Neural progenitor cell (in vitro differentiated cells): Measurements from ENCODE around the gene ACBD3. TPM values are rescaled to one million over a fixed set of nuclear protein-coding genes. Genes with fewer than 3 reads are reported as not detected.

ENCODE experiments used
- DNase-seq: peaks from one replicate; pipeline ENCODE4 v3.0.0-alpha.2; 2016; ENCODE audit warnings: low spot score
- H2AFZ ChIP-seq: fragments of 200-600 bp; sonication (generic); replicated peaks from 2 replicates; pipeline ENCODE4 v1.6.1; 2016; ENCODE audit warnings: antibody characterized with exemption
- H3F3A ChIP-seq: fragments of 200-600 bp; sonication (generic); 2 replicates; pipeline ENCODE4 v1.6.1; 2016; ENCODE audit warnings: antibody characterized with exemption, low read depth
- H3K27ac ChIP-seq: fragments of 200-600 bp; sonication (generic); 2 replicates; pipeline ENCODE4 v1.5.1; 2016; ENCODE audit warnings: mild to moderate bottlenecking
- H3K27me3 ChIP-seq: fragments of 200-600 bp; sonication (generic); 2 replicates; pipeline ENCODE4 v1.6.1; 2016; ENCODE audit warnings: mild to moderate bottlenecking, moderate library complexity
- H3K36me3 ChIP-seq: fragments of 200-600 bp; sonication (generic); 2 replicates; pipeline ENCODE4 v1.5.1; 2016
- H3K4me1 ChIP-seq: fragments of 200-600 bp; sonication (generic); 2 replicates; pipeline ENCODE4 v1.6.1; 2016; ENCODE audit warnings: mixed run types
- H3K4me2 ChIP-seq: fragments of 200-600 bp; sonication (generic); 2 replicates; pipeline ENCODE4 v1.6.1; 2016
- H3K4me3 ChIP-seq: fragments of 200-600 bp; sonication (generic); 2 replicates; pipeline ENCODE4 v1.5.1; 2016
- H3K79me2 ChIP-seq: fragments of 200-600 bp; sonication (generic); 2 replicates; pipeline ENCODE4 v1.6.1; 2016; ENCODE audit warnings: low read depth
- H3K9ac ChIP-seq: fragments of 200-600 bp; sonication (generic); 2 replicates; pipeline ENCODE4 v1.6.1; 2016
- H3K9me3 ChIP-seq: fragments of 200-600 bp; sonication (generic); 2 replicates; pipeline ENCODE4 v1.5.1; 2016; ENCODE audit warnings: low read depth
- H4K20me1 ChIP-seq: fragments of 200-600 bp; sonication (generic); 2 replicates; pipeline ENCODE4 v1.6.1; 2016; ENCODE audit warnings: low read depth
- H3K27ac Mint-ChIP-seq: 3 replicates; pipeline ENCODE4 v1.8.0; 2021; ENCODE audit warnings: mixed read lengths
- H3K27me3 Mint-ChIP-seq: 2 replicates; pipeline ENCODE4 v1.8.0; 2022; ENCODE audit warnings: low read depth, mild to moderate bottlenecking, inconsistent platforms, moderate library complexity, mixed read lengths; ENCODE audit not compliant: insufficient read depth
- H3K36me3 Mint-ChIP-seq: 3 replicates; pipeline ENCODE4 v1.8.0; 2021; ENCODE audit warnings: mixed read lengths
- H3K4me1 Mint-ChIP-seq: 3 replicates; pipeline ENCODE4 v1.8.0; 2021; ENCODE audit warnings: mixed read lengths
- H3K4me3 Mint-ChIP-seq: 3 replicates; pipeline ENCODE4 v1.8.0; 2021; ENCODE audit warnings: mild to moderate bottlenecking, moderate library complexity, mixed read lengths
- H3K9me3 Mint-ChIP-seq: 3 replicates; pipeline ENCODE4 v1.8.0; 2020; ENCODE audit warnings: mixed read lengths
- CTCF ChIP-seq: fragments of 200-600 bp; sonication (generic); IDR thresholded peaks from 2 replicates; pipeline ENCODE4 v1.5.1; 2017; ENCODE audit warnings: antibody characterized with exemption, mild to moderate bottlenecking
- EZH2 ChIP-seq: fragments of 200-600 bp; sonication (generic); IDR thresholded peaks from 2 replicates; pipeline ENCODE4 v1.6.1; 2017; ENCODE audit warnings: antibody characterized with exemption, mild to moderate bottlenecking, moderate library complexity
- EZH2phosphoT487 ChIP-seq: fragments of 200-600 bp; sonication (generic); IDR thresholded peaks from 2 replicates; pipeline ENCODE4 v1.6.1; 2017; ENCODE audit warnings: antibody characterized with exemption
- total RNA-seq: library from RNA; depleted of rRNA; stranded (reverse); fragments of >200 nt; gene quantifications from 2 replicates; pipeline ENCODE4 v1.2.3, GENCODE V29; 2015; ENCODE audit warnings: low replicate concordance

ACBD3 gene
- total RNA-seq, 1 donor from 2014 or later = 32.3 TPM

DNA sequence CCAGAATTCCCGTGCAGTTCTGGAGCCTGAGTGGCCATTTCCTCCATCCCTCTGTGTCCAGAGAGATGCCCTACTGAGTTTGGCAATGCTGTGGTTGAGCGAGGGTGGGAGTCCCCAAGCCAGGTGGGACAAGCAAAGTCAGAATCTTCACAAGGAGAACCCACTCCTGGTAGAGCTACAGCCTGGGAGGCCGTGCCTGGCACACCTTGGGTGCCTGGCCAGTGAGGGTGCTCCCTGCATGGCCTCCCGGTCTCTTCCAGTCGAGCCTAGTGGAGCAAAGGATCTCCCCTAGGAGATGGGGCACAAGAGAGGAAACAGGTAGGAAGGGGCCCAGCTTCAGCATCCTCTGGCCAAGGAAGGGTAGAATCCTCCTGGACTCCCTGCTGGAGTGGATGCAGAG, 66.1 kb downstream of the ACBD3 start:
- peaks cover 32% of the 10 kb centered on the region for H3K4me1 Mint-ChIP-seq
- peaks cover 11% of the 10 kb centered on the region for H3K4me1 ChIP-seq
- H3K4me3 Mint-ChIP-seq = peak overlapping the region; percentile 86
- H3K9me3 Mint-ChIP-seq = peaks cover 2% of the 10 kb centered on the region
- peaks cover 26% of the 10 kb centered on the region for H3K27me3 Mint-ChIP-seq
- TF ChIP-seq EZH2phosphoT487 = no peak
- TF ChIP-seq CTCF = no peak
- no peak for TF ChIP-seq EZH2
- no peak overlapping the region for H2AFZ ChIP-seq
- no peak overlapping the region for H3K27ac ChIP-seq
- H3F3A ChIP-seq = peaks cover 37% of the 10 kb centered on the region
- H3K4me3 ChIP-seq = no peak overlapping the region
- no peak overlapping the region for H3K9ac ChIP-seq
- no peak for DNase-seq
- H3K36me3 Mint-ChIP-seq = no peaks in the 10 kb centered on the region
- H3K79me2 ChIP-seq = no peaks in the 10 kb centered on the region
- peaks cover 16% of the 10 kb centered on the region for H3K27me3 ChIP-seq
- H3K9me3 ChIP-seq = no peaks in the 10 kb centered on the region
- no peak overlapping the region for H3K27ac Mint-ChIP-seq
- H3K4me2 ChIP-seq = no peak overlapping the region
- H3K36me3 ChIP-seq = no peaks in the 10 kb centered on the region
- no peaks in the 10 kb centered on the region for H4K20me1 ChIP-seq

GRCh38 chr1:226119169-226119568, 67.4 kb downstream of the ACBD3 start:
- H3K4me1 Mint-ChIP-seq = peaks cover 24% of the 10 kb centered on the region
- peaks cover 11% of the 10 kb centered on the region for H3K4me1 ChIP-seq
- H3K4me3 ChIP-seq = no peak overlapping the region
- TF ChIP-seq EZH2phosphoT487 (no peak), EZH2 (no peak), CTCF (no peak)
- no peak overlapping the region for H3K27ac ChIP-seq
- no peak overlapping the region for H3K27ac Mint-ChIP-seq
- H3K36me3 Mint-ChIP-seq = no peaks in the 10 kb centered on the region
- H3K27me3 Mint-ChIP-seq = peaks cover 20% of the 10 kb centered on the region
- H3K79me2 ChIP-seq = no peaks in the 10 kb centered on the region
- peaks cover 37% of the 10 kb centered on the region for H3F3A ChIP-seq
- H3K9me3 Mint-ChIP-seq = peaks cover 2% of the 10 kb centered on the region
- no peak overlapping the region for H3K4me2 ChIP-seq
- peaks cover 16% of the 10 kb centered on the region for H3K27me3 ChIP-seq
- H4K20me1 ChIP-seq = no peaks in the 10 kb centered on the region
- H3K9ac ChIP-seq = no peak overlapping the region
- no peak overlapping the region for H3K4me3 Mint-ChIP-seq
- H3K36me3 ChIP-seq = no peaks in the 10 kb centered on the region
- no peak overlapping the region for H2AFZ ChIP-seq
- DNase-seq = no peak
- no peaks in the 10 kb centered on the region for H3K9me3 ChIP-seq

DNA sequence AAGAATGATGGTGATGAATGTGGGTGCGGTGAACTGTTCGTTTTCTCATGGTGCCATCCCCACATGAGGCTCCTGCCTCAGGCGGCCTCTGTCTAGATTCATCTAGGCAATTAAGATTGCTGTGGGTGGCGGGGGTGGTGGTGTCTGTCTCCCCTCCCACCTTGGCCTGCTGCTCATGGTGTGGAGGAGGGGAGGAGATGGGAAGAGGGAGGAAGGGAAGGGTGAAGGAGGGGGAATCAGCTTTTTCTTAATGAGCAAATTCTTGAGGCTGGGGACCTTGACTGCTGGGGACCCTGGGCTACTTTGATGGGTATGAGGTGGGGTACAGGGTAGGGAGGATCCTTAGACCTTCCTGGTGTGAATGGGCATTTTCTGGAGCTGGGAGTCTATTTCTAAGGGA, 68.2 kb downstream of the ACBD3 start:
- Mint-ChIP-seq H3K4me3 (peak overlapping the region; percentile 30), H3K9me3 (peaks cover 2% of the 10 kb centered on the region), H3K36me3 (no peaks in the 10 kb centered on the region), H3K4me1 (peaks cover 21% of the 10 kb centered on the region), H3K27me3 (peaks cover 20% of the 10 kb centered on the region), H3K27ac (peak overlapping the region; percentile 79)
- no peak overlapping the region for H3K4me3 ChIP-seq
- peaks cover 8% of the 10 kb centered on the region for H3K4me1 ChIP-seq
- H3K27me3 ChIP-seq = peaks cover 16% of the 10 kb centered on the region
- H3K27ac ChIP-seq = no peak overlapping the region
- H3F3A ChIP-seq = peaks cover 37% of the 10 kb centered on the region
- TF ChIP-seq EZH2 (no peak), EZH2phosphoT487 (no peak), CTCF (no peak)
- H4K20me1 ChIP-seq = no peaks in the 10 kb centered on the region
- no peak overlapping the region for H3K4me2 ChIP-seq
- no peaks in the 10 kb centered on the region for H3K36me3 ChIP-seq
- H3K9ac ChIP-seq = no peak overlapping the region
- H3K79me2 ChIP-seq = no peaks in the 10 kb centered on the region
- H3K9me3 ChIP-seq = no peaks in the 10 kb centered on the region
- DNase-seq = no peak
- H2AFZ ChIP-seq = no peak overlapping the region
